Stomach (tissue), 9 donors: ENCODE data around the gene FADS6. TPM values are rescaled to one million over a fixed set of nuclear protein-coding genes. Genes with fewer than 3 reads are reported as not detected.

ENCODE experiments used
- DNase-seq, 2 donors: peaks; one replicate each; pipeline versions ENCODE4 v3.0.0 to v3.0.0-alpha.2; 2013 to 2019
- H3K27ac ChIP-seq, 5 donors: fragments of 200-600 bp in 4 of 5; sonication (generic) in 4 of 5; one replicate each; pipeline ENCODE4 v1.5.1; 2013 to 2019; ENCODE audit warnings: mild to moderate bottlenecking in 1 of 5, moderate library complexity in 1 of 5
- H3K27me3 ChIP-seq, 3 donors: fragments of 200-600 bp; sonication (generic); one replicate each; pipeline ENCODE4 v1.5.1; 2017 to 2019; ENCODE audit warnings: mixed run types in 1 of 3
- H3K36me3 ChIP-seq, 4 donors: fragments of 200-600 bp; sonication (generic); 1 replicate in 3 of 4; 2 replicates in 1 of 4; pipeline ENCODE4 v1.5.1; 2016 to 2019
- H3K4me1 ChIP-seq, 4 donors: fragments of 200-600 bp; sonication (generic); one replicate each; pipeline ENCODE4 v1.5.1; 2016 to 2019
- H3K4me3 ChIP-seq, 4 donors: fragments of 200-600 bp; sonication (generic) in 3 of 4; one replicate each; pipeline ENCODE4 v1.5.1; 2016 to 2019; ENCODE audit warnings: mild to moderate bottlenecking in 1 of 4
- H3K9me3 ChIP-seq, 4 donors: fragments of 200-600 bp; sonication (generic); one replicate each; pipeline ENCODE4 v1.5.1; 2016 to 2019
- EP300 ChIP-seq: sonication (generic); formaldehyde crosslinking; IDR thresholded peaks from one replicate; pipeline ENCODE4 v1.6.1; 2017; ENCODE audit warnings: antibody characterized with exemption
- POLR2A ChIP-seq, 4 donors: fragments of 450-650 bp; IDR thresholded peaks; one replicate each; pipeline ENCODE4 v1.6.1; 2016; ENCODE audit warnings: antibody characterized with exemption in 4 of 4, control low read depth in 2 of 4, mild to moderate bottlenecking in 1 of 4, moderate library complexity in 1 of 4
- POLR2AphosphoS5 ChIP-seq, 3 donors: sonication (generic); formaldehyde crosslinking; IDR thresholded peaks; one replicate each; pipeline ENCODE4 v1.6.1; 2016; ENCODE audit warnings: antibody characterized with exemption in 3 of 3
- WGBS, 5 donors: extraction: QIAGEN DNeasy Blood & Tissue Kit in 3 of 5; methylation state at CpG; one replicate each; pipeline versions ENCODE4 v1.1.5 to v1.1.7; 2013 to 2018; 5-methylcytosine and 5-hydroxymethylcytosine counted together
- intact Hi-C: fragments of 100-400 bp; cut with DNase I; formaldehyde crosslinking; loops from one replicate; pipeline ENCODE4 v1.15.1; 2023; ENCODE audit warnings: low total_unique reads
- polyA plus RNA-seq, 3 donors: library from polyadenylated mRNA; stranded (reverse); fragments of 200-250 nt; gene quantifications; one replicate each; pipeline ENCODE4 v1.2.3, GENCODE V29; 2013
- total RNA-seq, 5 donors: library from RNA; depleted of rRNA; stranded (reverse); fragments of >200 nt; gene quantifications; one replicate each; pipeline versions ENCODE4 v1.1.0 to v1.2.3, GENCODE V29; 2014 to 2016
- TF ChIP-seq, protein P1 (sequence below), 7 experiments: fragments of 450-650 bp in 4 of 7; fragments of 200-600 bp in 3 of 7; sonication (generic) in 3 of 7; IDR thresholded peaks; one replicate each; pipeline ENCODE4 v1.5.1; 2016 to 2019; ENCODE audit warnings: antibody characterized with exemption in 7 of 7, control low read depth in 2 of 7, mild to moderate bottlenecking in 1 of 7
- donor health status: healthy with polysubstance abuse.
- donor health status: Bipolar disorder and iron deficiency.
- donor health status: healthy.

The FADS6 gene
- total and polyA plus RNA-seq, 8 donors = 0.50 to 1.8 TPM; not detected in 6

DNA sequence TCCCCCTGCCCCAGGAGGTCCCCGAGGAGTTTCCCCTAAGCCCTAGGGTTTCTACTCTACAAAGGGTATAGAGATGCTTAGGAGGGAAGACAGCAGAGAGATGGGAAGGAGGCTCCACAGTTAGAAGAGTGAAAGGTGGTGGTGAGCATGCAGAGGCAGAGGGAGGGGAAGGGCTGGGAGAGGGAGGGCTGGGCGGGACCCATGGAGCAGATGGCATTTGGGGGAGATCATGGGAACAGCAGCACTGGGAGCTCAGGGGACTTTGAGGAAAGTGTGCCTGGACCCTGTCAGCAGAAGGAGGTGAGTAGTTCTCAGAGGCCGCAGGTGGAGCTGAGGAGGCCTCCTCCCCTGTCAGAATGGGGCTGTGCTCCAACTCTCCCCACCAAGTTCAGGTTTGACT is 41.6 kb upstream of the FADS6 start:
- H3K4me1 ChIP-seq = peaks cover 10 to 14% (median 12%) of the 10 kb centered on the region in 4 donors
- H3K36me3 ChIP-seq = no peaks in the 10 kb centered on the region
- intact Hi-C loops = no loop called here
- no peak for TF ChIP-seq POLR2A (IDR thresholded peaks at IDR 0.05)
- TF ChIP-seq POLR2AphosphoS5 (IDR thresholded peaks at IDR 0.05) = no peak
- no peak for TF ChIP-seq EP300
- TF ChIP-seq, protein P1, sequence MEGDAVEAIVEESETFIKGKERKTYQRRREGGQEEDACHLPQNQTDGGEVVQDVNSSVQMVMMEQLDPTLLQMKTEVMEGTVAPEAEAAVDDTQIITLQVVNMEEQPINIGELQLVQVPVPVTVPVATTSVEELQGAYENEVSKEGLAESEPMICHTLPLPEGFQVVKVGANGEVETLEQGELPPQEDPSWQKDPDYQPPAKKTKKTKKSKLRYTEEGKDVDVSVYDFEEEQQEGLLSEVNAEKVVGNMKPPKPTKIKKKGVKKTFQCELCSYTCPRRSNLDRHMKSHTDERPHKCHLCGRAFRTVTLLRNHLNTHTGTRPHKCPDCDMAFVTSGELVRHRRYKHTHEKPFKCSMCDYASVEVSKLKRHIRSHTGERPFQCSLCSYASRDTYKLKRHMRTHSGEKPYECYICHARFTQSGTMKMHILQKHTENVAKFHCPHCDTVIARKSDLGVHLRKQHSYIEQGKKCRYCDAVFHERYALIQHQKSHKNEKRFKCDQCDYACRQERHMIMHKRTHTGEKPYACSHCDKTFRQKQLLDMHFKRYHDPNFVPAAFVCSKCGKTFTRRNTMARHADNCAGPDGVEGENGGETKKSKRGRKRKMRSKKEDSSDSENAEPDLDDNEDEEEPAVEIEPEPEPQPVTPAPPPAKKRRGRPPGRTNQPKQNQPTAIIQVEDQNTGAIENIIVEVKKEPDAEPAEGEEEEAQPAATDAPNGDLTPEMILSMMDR (IDR thresholded peaks at IDR 0.05) = no peak
- no peak overlapping the region for H3K4me3 ChIP-seq
- WGBS, 5 donors = 62 to 89% (median 68%) methylated on average over 3 of the region's 3 CpGs
- no peak overlapping the region for H3K27ac ChIP-seq
- no peak for DNase-seq
- peaks cover 8 to 96% (median 70%) of the 10 kb centered on the region in 3 donors for H3K27me3 ChIP-seq
- no peaks in the 10 kb centered on the region for H3K9me3 ChIP-seq

DNA sequence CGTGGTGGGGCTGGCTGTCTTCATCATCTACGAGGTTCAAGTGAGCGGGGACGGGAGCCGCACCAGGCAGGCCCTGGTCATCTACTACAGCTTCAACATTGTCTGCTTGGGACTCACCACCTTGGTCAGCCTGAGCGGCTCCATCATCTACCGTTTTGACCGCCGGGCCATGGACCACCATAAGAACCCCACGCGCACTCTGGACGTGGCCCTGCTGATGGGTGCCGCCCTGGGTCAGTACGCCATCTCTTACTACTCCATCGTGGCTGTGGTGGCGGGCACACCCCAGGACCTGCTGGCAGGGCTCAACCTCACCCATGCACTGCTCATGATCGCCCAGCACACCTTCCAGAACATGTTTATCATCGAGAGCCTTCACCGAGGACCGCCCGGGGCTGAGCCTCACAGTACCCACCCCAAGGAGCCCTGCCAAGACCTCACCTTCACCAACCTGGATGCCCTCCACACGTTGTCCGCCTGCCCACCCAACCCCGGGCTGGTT is 37.2 kb upstream of the FADS6 start:
- H3K27me3 ChIP-seq = peaks cover under 1 to 94% (median 56%) of the 10 kb centered on the region in 3 donors
- no peak overlapping the region for H3K27ac ChIP-seq
- no peaks in the 10 kb centered on the region for H3K36me3 ChIP-seq
- TF ChIP-seq EP300 (no peak), POLR2AphosphoS5 (IDR thresholded peaks at IDR 0.05) (no peak), POLR2A (IDR thresholded peaks at IDR 0.05) (no peak)
- TF ChIP-seq, protein P1 (IDR thresholded peaks at IDR 0.05) = no peak
- intact Hi-C loops = no loop called here
- H3K9me3 ChIP-seq = no peaks in the 10 kb centered on the region
- H3K4me1 ChIP-seq = peaks cover 2 to 3% (median 3%) of the 10 kb centered on the region in 4 donors
- H3K4me3 ChIP-seq = no peak overlapping the region
- WGBS, 5 donors = 89 to 93% (median 91%) methylated on average over 19 to 24 of the region's 24 CpGs
- no peak for DNase-seq

DNA sequence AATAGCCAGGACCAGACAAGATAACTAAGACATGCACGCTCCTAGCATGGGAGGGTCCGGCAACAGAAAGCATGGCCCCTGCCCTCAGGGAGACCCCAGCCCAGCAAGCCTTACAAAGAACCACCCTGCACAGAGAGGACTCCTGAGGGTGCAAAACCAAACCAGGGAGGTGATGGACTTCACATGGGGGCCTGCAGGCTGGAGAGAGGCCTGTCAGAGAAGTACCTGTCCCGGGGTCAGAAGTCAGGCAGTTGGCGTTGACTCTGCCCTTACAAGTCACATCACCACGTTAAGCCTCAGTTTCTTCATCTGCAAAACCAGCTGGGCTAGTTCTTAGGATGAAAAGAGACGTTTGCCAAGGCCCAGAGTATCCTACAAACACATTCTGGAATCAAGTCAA is 35.4 kb upstream of the FADS6 start:
- intact Hi-C loops = no loop called here
- 62 to 71% (median 65%) methylated on average over 3 to 6 of the region's 6 CpGs for WGBS, 5 donors
- TF ChIP-seq POLR2A (IDR thresholded peaks at IDR 0.05) (no peak), POLR2AphosphoS5 (IDR thresholded peaks at IDR 0.05) (no peak), EP300 (no peak)
- TF ChIP-seq, protein P1 (IDR thresholded peaks at IDR 0.05) = no peak
- Histone ChIP-seq H3K27me3 (peaks cover 9 to 94% (median 61%) of the 10 kb centered on the region in 3 donors), H3K4me1 (peaks cover 10 to 12% (median 11%) of the 10 kb centered on the region in 4 donors), H3K36me3 (no peaks in the 10 kb centered on the region), H3K4me3 (no peak overlapping the region), H3K9me3 (no peaks in the 10 kb centered on the region), H3K27ac (no peak overlapping the region)
- no peak for DNase-seq

DNA sequence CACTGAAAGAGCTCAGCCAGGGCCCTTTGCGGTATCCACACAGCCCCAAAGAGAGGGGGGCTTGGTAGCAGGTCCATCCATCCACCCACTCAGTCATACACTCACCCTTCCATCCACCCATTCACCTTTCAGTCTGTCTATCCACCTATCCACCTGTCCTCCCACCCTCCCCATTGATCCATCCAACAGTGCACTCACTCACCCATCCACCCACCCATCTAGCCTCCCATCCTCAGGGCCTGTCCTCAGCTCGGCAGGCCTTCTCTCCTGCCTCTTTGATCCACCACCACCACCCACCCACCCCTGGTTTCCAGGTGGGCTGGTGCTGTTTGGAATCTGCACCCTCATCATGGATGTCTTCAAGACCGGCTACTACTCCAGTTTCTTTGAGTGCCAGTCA is 31.8 kb upstream of the FADS6 start:
- peaks cover 22 to 94% (median 70%) of the 10 kb centered on the region in 3 donors for H3K27me3 ChIP-seq
- no peak overlapping the region for H3K27ac ChIP-seq
- peaks cover 22 to 27% (median 25%) of the 10 kb centered on the region in 4 donors for H3K4me1 ChIP-seq
- no peaks in the 10 kb centered on the region for H3K36me3 ChIP-seq
- no peak for DNase-seq
- TF ChIP-seq, protein P1 (IDR thresholded peaks at IDR 0.05) = no peak
- TF ChIP-seq EP300 = no peak
- no peak for TF ChIP-seq POLR2AphosphoS5 (IDR thresholded peaks at IDR 0.05)
- no peak for TF ChIP-seq POLR2A (IDR thresholded peaks at IDR 0.05)
- H3K4me3 ChIP-seq = no peak overlapping the region
- 65 to 77% (median 73%) methylated on average over 3 of the region's 3 CpGs for WGBS, 5 donors
- H3K9me3 ChIP-seq = no peaks in the 10 kb centered on the region
- intact Hi-C loops = no loop called here
